Nephron (organoid): ENCODE data around the gene SLC51B.
A peak's percentile ranks its signal among the peaks of the same experiment; 100 is the strongest.
"Not testable (repeated sequence)": the region's sequence is repeated elsewhere in the genome, so short reads cannot be mapped to it uniquely, and the experiment has no call there.

Experiments
- H3K27ac Mint-ChIP-seq, 3 experiments: 2 replicates each; pipeline ENCODE4 v1.8.0; 2020; ENCODE audit warnings: mixed read lengths in 3 of 3, mild to moderate bottlenecking in 2 of 3, moderate library complexity in 1 of 3
- H3K27me3 Mint-ChIP-seq: 2 replicates; pipeline ENCODE4 v1.8.0; 2021; ENCODE audit warnings: low read depth, mild to moderate bottlenecking, moderate library complexity, mixed read lengths
- H3K36me3 Mint-ChIP-seq: 2 replicates; pipeline ENCODE4 v1.8.0; 2020; ENCODE audit warnings: low read depth, mixed read lengths
- H3K4me1 Mint-ChIP-seq: 2 replicates; pipeline ENCODE4 v1.8.0; 2020; ENCODE audit warnings: mixed read lengths
- H3K4me3 Mint-ChIP-seq, 3 experiments: 2 replicates each; pipeline ENCODE4 v1.8.0; 2020; ENCODE audit warnings: mild to moderate bottlenecking in 3 of 3, mixed read lengths in 3 of 3, moderate library complexity in 2 of 3
- H3K9me3 Mint-ChIP-seq: 2 replicates; pipeline ENCODE4 v1.8.0; 2020; ENCODE audit warnings: mixed read lengths
- CTCF ChIP-seq, 3 experiments: fragments of 200-600 bp; sonication (generic); IDR thresholded peaks; one replicate each; pipeline ENCODE4 v1.5.0; 2021; ENCODE audit warnings: antibody characterized with exemption in 3 of 3; ENCODE audit not compliant: unreplicated experiment in 3 of 3

Gene SLC51B

GRCh38 chr15:65091946-65092770 lies 47.0 kb downstream of the SLC51B start:
- H3K9me3 Mint-ChIP-seq: no peaks in the 10 kb centered on the region
- peaks cover 40% of the 10 kb centered on the region for H3K4me1 Mint-ChIP-seq
- TF ChIP-seq CTCF (IDR thresholded peaks at IDR 0.05; ENCODE audit: unreplicated experiment in 3 of 3): no peak
- H3K27ac Mint-ChIP-seq: peak overlapping the region in 2 of 3 experiments; percentile 56 to 71
- peaks cover 6% of the 10 kb centered on the region for H3K36me3 Mint-ChIP-seq
- H3K27me3 Mint-ChIP-seq: no peaks in the 10 kb centered on the region
- no peak overlapping the region for H3K4me3 Mint-ChIP-seq

GRCh38 chr15:65092911-65093792 lies 48.0 kb downstream of the SLC51B start:
- H3K9me3 Mint-ChIP-seq: no peaks in the 10 kb centered on the region
- peaks cover 15% of the 10 kb centered on the region for H3K36me3 Mint-ChIP-seq
- no peak overlapping the region for H3K4me3 Mint-ChIP-seq
- peak overlapping the region in 1 of 3 experiments; percentile 17 for H3K27ac Mint-ChIP-seq
- no peak for TF ChIP-seq CTCF (IDR thresholded peaks at IDR 0.05; ENCODE audit: unreplicated experiment in 3 of 3)
- peaks cover 30% of the 10 kb centered on the region for H3K4me1 Mint-ChIP-seq
- no peaks in the 10 kb centered on the region for H3K27me3 Mint-ChIP-seq

GRCh38 chr15:65093793-65094170 lies 48.6 kb downstream of the SLC51B start:
- not testable (repeated sequence) for H3K27ac Mint-ChIP-seq, H3K4me3 Mint-ChIP-seq, H3K27me3 Mint-ChIP-seq, H3K9me3 Mint-ChIP-seq
- peaks cover 26% of the 10 kb centered on the region for H3K4me1 Mint-ChIP-seq
- H3K36me3 Mint-ChIP-seq: peaks cover 21% of the 10 kb centered on the region

GRCh38 chr15:65094294-65094995 lies 49.3 kb downstream of the SLC51B start:
- Mint-ChIP-seq H3K27ac (no peak overlapping the region), H3K9me3 (no peaks in the 10 kb centered on the region), H3K4me3 (no peak overlapping the region), H3K27me3 (no peaks in the 10 kb centered on the region), H3K4me1 (peaks cover 20% of the 10 kb centered on the region), H3K36me3 (peaks cover 24% of the 10 kb centered on the region)
- no peak for TF ChIP-seq CTCF (IDR thresholded peaks at IDR 0.05; ENCODE audit: unreplicated experiment in 3 of 3)

GRCh38 chr15:65095011-65095746 lies 50.0 kb downstream of the SLC51B start:
- Mint-ChIP-seq H3K4me1 (peaks cover 18% of the 10 kb centered on the region), H3K36me3 (peaks cover 24% of the 10 kb centered on the region), H3K9me3 (no peaks in the 10 kb centered on the region), H3K27me3 (no peaks in the 10 kb centered on the region), H3K4me3 (no peak overlapping the region), H3K27ac (no peak overlapping the region)
- TF ChIP-seq CTCF (IDR thresholded peaks at IDR 0.05; ENCODE audit: unreplicated experiment in 3 of 3): no peak
